RWPE2 (cell line): ENCODE measurements around the gene OR5B12.

ENCODE experiments used
- ATAC-seq: fragments of 200-7000 bp; cut with Tn5 transposase; 3 replicates; pipeline ENCODE4 v1.9.1; 2021; ENCODE audit warnings: low read depth
- DNase-seq: peaks from one replicate; pipeline ENCODE4 v3.0.0-alpha.2; 2020; ENCODE audit warnings: low spot score
- H3K27ac ChIP-seq: fragments of 450-650 bp; 2 replicates; pipeline ENCODE4 v1.5.1; 2017; ENCODE audit warnings: mild to moderate bottlenecking; ENCODE audit not compliant: poor library complexity, severe bottlenecking
- H3K27me3 ChIP-seq: fragments of 250-450 bp; sonication (Bioruptor Pico); 2 replicates; pipeline ENCODE4 v1.5.1; 2021; ENCODE audit warnings: mild to moderate bottlenecking, moderate library complexity; ENCODE audit not compliant: insufficient read depth, poor library complexity, severe bottlenecking
- H3K36me3 ChIP-seq: fragments of 250-450 bp; sonication (Bioruptor Pico); 2 replicates; pipeline ENCODE4 v1.5.1; 2020; ENCODE audit warnings: low read depth, mild to moderate bottlenecking, moderate library complexity
- H3K4me1 ChIP-seq: fragments of 250-450 bp; sonication (Bioruptor Pico); 2 replicates; pipeline ENCODE4 v1.5.1; 2021; ENCODE audit warnings: mild to moderate bottlenecking, moderate library complexity; ENCODE audit not compliant: insufficient read depth, poor library complexity, severe bottlenecking
- H3K4me3 ChIP-seq: fragments of 250-450 bp; sonication (Bioruptor Pico); 2 replicates; pipeline ENCODE4 v1.5.1; 2021; ENCODE audit warnings: mild to moderate bottlenecking, moderate library complexity; ENCODE audit not compliant: severe bottlenecking
- H3K9me3 ChIP-seq: fragments of 250-450 bp; sonication (Bioruptor Pico); 2 replicates; pipeline ENCODE4 v1.5.1; 2021; ENCODE audit warnings: mild to moderate bottlenecking, moderate library complexity; ENCODE audit not compliant: severe bottlenecking
- TF ChIP-seq, protein P1 (sequence below): fragments of 450-650 bp; IDR thresholded peaks from one replicate; pipeline ENCODE4 v1.5.1; 2017; ENCODE audit warnings: mild to moderate bottlenecking, moderate library complexity; ENCODE audit not compliant: poor library complexity, severe bottlenecking

OR5B12 gene

DNA sequence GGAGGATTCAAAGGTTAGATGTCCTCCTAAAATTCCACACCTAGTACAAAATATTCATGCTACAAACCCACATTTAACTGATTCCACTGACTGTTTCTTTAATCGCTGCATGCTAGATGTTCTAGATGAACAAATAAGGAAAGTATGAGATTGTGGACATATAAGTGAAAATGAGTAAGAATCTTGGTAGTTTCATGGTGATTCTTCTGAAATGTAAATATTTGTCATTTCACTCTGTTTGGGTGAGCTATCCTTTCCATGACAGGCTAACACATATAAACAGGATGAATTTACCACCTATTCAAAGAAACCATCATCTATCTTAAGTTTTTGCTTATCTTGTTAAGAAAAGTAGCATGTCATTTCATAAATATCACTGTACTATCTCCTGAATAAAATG lies 50.2 kb downstream of the OR5B12 start:
- TF ChIP-seq, protein P1, sequence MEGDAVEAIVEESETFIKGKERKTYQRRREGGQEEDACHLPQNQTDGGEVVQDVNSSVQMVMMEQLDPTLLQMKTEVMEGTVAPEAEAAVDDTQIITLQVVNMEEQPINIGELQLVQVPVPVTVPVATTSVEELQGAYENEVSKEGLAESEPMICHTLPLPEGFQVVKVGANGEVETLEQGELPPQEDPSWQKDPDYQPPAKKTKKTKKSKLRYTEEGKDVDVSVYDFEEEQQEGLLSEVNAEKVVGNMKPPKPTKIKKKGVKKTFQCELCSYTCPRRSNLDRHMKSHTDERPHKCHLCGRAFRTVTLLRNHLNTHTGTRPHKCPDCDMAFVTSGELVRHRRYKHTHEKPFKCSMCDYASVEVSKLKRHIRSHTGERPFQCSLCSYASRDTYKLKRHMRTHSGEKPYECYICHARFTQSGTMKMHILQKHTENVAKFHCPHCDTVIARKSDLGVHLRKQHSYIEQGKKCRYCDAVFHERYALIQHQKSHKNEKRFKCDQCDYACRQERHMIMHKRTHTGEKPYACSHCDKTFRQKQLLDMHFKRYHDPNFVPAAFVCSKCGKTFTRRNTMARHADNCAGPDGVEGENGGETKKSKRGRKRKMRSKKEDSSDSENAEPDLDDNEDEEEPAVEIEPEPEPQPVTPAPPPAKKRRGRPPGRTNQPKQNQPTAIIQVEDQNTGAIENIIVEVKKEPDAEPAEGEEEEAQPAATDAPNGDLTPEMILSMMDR: no peak
- no peaks in the 10 kb centered on the region for H3K36me3 ChIP-seq
- H3K4me3 ChIP-seq: no peak overlapping the region
- H3K27me3 ChIP-seq: no peaks in the 10 kb centered on the region
- DNase-seq (no peak), ATAC-seq (peak; percentile 44)
- peaks cover 35% of the 10 kb centered on the region for H3K4me1 ChIP-seq
- H3K27ac ChIP-seq: peak overlapping the region; percentile 96
- H3K9me3 ChIP-seq: peaks cover 2% of the 10 kb centered on the region

DNA sequence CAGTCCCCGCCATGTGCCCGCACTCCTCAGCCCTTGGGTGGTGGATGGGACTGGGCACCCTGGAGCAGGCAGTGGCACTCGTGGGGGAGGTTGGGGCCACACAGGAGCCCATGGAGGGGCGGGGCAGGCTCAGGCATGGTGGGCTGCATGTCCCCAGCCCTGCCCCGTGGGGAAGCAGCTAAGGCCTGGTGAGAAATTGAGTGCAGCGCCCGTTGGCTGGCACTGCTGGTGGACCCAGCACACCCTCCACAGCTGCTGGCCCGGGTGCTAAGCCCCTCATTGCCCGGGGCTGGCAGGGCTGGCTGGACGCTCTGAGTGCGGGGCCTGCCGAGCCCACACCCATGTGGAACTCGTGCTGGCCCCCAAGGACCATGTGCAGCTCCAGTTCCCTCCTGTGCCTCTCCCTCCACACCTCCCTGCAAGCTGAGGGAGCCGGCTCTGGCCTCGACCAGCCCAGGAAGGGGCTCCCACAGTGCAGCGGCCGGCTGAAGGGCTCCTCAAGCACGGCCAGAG lies 51.4 kb downstream of the OR5B12 start:
- H3K4me3 ChIP-seq: no peak overlapping the region
- H3K4me1 ChIP-seq: peaks cover 35% of the 10 kb centered on the region
- no peaks in the 10 kb centered on the region for H3K27me3 ChIP-seq
- ATAC-seq (no peak), DNase-seq (peak; percentile 44)
- H3K36me3 ChIP-seq: no peaks in the 10 kb centered on the region
- TF ChIP-seq, protein P1: no peak
- H3K9me3 ChIP-seq: peaks cover 2% of the 10 kb centered on the region
- H3K27ac ChIP-seq: peak overlapping the region; percentile 96
